ENCODE measurements around the gene CCDC192.

CCDC192 gene

DNA sequence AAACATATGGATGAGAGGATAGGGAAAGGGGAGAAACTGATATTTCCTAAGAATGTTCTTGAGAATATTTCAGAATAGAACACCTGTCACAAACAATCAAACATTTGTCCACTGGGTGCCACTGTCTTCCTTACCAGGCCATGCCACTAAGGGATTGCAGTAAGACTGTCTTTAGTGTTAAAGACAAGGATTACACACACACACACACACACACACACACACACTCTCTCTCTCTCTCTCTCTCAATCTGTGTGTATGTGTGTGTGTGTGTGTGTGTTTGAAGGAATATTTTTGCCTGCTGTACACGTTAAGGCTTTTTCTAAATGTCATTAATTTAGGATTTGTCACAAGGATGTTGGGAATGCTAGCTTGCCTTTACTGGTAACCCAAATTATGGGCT, 54.4 kb downstream of the CCDC192 start:
- no peak for DNase-seq (ENCODE audit: extremely low read depth, insufficient read length)
- no peak overlapping the region for H3K4me3 ChIP-seq (replicated peaks; ENCODE audit: low read depth, low read length)
- H3K36me3 ChIP-seq (ENCODE audit: control insufficient read depth, insufficient read depth, low read length), result no peaks in the 10 kb centered on the region
- no peaks in the 10 kb centered on the region for H3K27me3 ChIP-seq (replicated peaks; ENCODE audit: control insufficient read depth, insufficient read depth, low read length)
- peak; percentile 26 for TF ChIP-seq CTCF (IDR thresholded peaks at IDR 0.05; ENCODE audit: insufficient read depth, low read length, poor library complexity, severe bottlenecking)

DNA sequence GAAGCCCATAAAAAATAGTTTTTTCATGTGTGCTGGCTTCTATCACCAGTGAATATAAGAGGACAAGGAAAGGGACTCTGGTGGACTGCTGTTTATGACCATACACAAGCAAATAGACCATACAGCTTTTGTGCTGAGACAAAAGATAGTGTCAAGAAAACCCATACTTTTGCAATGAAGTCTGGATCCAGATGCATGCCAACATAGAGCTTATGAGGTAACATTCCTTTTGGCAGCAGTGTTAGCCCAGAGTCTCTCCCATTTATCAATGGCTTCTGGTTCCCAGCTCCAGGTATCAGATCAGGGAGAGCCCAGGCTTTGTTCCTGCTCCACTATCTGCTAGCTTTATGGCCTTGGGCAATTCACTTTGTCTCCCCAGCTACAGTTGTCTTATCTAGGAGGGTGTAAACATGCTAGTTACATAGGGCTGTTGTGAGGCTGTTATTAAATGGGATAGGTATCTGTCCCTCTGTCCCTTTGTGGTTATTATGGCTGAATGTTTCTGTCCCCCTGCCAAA, 55.6 kb downstream of the CCDC192 start:
- no peak for TF ChIP-seq CTCF (IDR thresholded peaks at IDR 0.05; ENCODE audit: insufficient read depth, low read length, poor library complexity, severe bottlenecking)
- DNase-seq (ENCODE audit: extremely low read depth, insufficient read length), result no peak
- H3K36me3 ChIP-seq (ENCODE audit: control insufficient read depth, insufficient read depth, low read length), result no peaks in the 10 kb centered on the region
- no peaks in the 10 kb centered on the region for H3K27me3 ChIP-seq (replicated peaks; ENCODE audit: control insufficient read depth, insufficient read depth, low read length)
- no peak overlapping the region for H3K4me3 ChIP-seq (replicated peaks; ENCODE audit: low read depth, low read length)

DNA sequence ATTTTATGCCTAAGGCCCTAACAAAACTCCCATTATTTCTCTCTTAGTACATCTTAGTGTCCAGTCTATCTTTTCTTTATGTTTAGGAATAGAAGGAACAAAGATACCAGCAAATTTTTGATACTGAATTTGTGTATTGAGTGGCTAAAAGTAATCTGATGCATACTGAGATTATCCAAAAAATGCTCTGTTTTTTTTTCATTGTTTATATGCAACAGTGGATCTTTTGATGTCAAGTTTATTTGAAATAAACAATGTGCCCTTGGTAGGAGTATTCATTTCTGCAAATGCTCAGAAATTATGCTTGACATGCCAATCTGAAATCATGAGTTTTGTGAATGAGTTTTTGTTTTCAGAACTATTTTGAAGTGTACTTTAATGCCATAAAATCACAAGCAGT, 58.7 kb downstream of the CCDC192 start:
- TF ChIP-seq CTCF (IDR thresholded peaks at IDR 0.05; ENCODE audit: insufficient read depth, low read length, poor library complexity, severe bottlenecking), result no peak
- no peak overlapping the region for H3K4me3 ChIP-seq (replicated peaks; ENCODE audit: low read depth, low read length)
- DNase-seq (ENCODE audit: extremely low read depth, insufficient read length), result no peak
- H3K36me3 ChIP-seq (ENCODE audit: control insufficient read depth, insufficient read depth, low read length), result no peaks in the 10 kb centered on the region
- 0 out of 2 replicates have a peak, but pooled peaks cover 1% of the 10 kb centered on the region for H3K27me3 ChIP-seq (replicated peaks; ENCODE audit: control insufficient read depth, insufficient read depth, low read length)

DNA sequence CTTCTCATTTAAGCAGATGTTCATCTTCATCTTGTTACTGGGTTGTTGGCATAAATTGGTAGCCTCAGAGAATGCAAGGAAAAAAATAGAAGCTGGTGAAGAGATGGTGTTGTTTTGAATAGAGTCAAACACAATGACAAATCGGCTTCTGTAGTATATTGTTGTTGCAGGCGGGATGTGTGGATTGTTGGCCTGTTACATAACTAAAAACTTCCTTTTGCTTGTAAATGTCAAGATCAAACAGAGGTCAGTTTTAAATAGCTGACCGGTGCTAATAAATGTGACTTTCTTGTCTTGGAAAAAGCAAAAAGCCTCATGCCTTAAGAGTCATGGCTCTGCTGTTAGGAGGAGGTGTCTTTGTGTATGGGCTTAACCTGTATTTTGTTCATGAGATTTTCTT, 59.2 kb downstream of the CCDC192 start:
- no peak for TF ChIP-seq CTCF (IDR thresholded peaks at IDR 0.05; ENCODE audit: insufficient read depth, low read length, poor library complexity, severe bottlenecking)
- H3K27me3 ChIP-seq (replicated peaks; ENCODE audit: control insufficient read depth, insufficient read depth, low read length), result 0 out of 2 replicates have a peak, but pooled peaks cover 1% of the 10 kb centered on the region

GRCh38 chr5:127766676-127767335, 63.6 kb downstream of the CCDC192 start:
- no peak for DNase-seq (ENCODE audit: extremely low read depth, insufficient read length)
- TF ChIP-seq CTCF (IDR thresholded peaks at IDR 0.05; ENCODE audit: insufficient read depth, low read length, poor library complexity, severe bottlenecking), result no peak
- H3K4me3 ChIP-seq (replicated peaks; ENCODE audit: low read depth, low read length), result no peak overlapping the region

More for the DNA sequence above, 59.2 kb downstream of the CCDC192 start:
- DNase-seq (ENCODE audit: extremely low read depth, insufficient read length), result no peak
- Histone ChIP-seq H3K36me3 (ENCODE audit: control insufficient read depth, insufficient read depth, low read length) (no peaks in the 10 kb centered on the region), H3K4me3 (replicated peaks; ENCODE audit: low read depth, low read length) (no peak overlapping the region)

More at GRCh38 chr5:127766676-127767335, 63.6 kb downstream of the CCDC192 start:
- H3K36me3 ChIP-seq (ENCODE audit: control insufficient read depth, insufficient read depth, low read length), result no peaks in the 10 kb centered on the region
- 0 out of 2 replicates have a peak, but pooled peaks cover 1% of the 10 kb centered on the region for H3K27me3 ChIP-seq (replicated peaks; ENCODE audit: control insufficient read depth, insufficient read depth, low read length)

Data from GM06990 (cell line).